GM21825 (cell line): Measurements from ENCODE around the gene COL24A1.

ENCODE experiments used
- ATAC-seq: cut with Tn5 transposase; IDR thresholded peaks from one replicate; pipeline ENCODE4 v1.9.1; 2021; ENCODE audit warnings: mild to moderate bottlenecking, moderate library complexity; ENCODE audit not compliant: unreplicated experiment

Gene COL24A1

GRCh38 chr1:85707267-85707989, 449.1 kb downstream of the COL24A1 start:
- no peak for ATAC-seq

GRCh38 chr1:85705940-85706339, 450.6 kb downstream of the COL24A1 start:
- ATAC-seq = no peak

- no peak for ATAC-seq
These were observed 456.1 kb downstream of the COL24A1 start for GRCh38 chr1:85700422-85700821.

GRCh38 chr1:85697895-85698294, 458.7 kb downstream of the COL24A1 start:
- no peak for ATAC-seq

GRCh38 chr1:85692730-85693314, 463.8 kb downstream of the COL24A1 start:
- ATAC-seq = no peak

GRCh38 chr1:85689775-85690404, 466.7 kb downstream of the COL24A1 start:
- no peak for ATAC-seq

GRCh38 chr1:85683292-85684025, 473.1 kb downstream of the COL24A1 start:
- ATAC-seq = no peak

GRCh38 chr1:85681087-85681486, 475.5 kb downstream of the COL24A1 start:
- ATAC-seq = no peak
